HG03521 (cell line): Measurements from ENCODE around the gene NPM1.

Source experiments
- ATAC-seq: cut with Tn5 transposase; IDR thresholded peaks from one replicate; pipeline ENCODE4 v1.9.1; 2021; ENCODE audit warnings: mild to moderate bottlenecking, moderate library complexity; ENCODE audit not compliant: unreplicated experiment

The NPM1 gene

DNA sequence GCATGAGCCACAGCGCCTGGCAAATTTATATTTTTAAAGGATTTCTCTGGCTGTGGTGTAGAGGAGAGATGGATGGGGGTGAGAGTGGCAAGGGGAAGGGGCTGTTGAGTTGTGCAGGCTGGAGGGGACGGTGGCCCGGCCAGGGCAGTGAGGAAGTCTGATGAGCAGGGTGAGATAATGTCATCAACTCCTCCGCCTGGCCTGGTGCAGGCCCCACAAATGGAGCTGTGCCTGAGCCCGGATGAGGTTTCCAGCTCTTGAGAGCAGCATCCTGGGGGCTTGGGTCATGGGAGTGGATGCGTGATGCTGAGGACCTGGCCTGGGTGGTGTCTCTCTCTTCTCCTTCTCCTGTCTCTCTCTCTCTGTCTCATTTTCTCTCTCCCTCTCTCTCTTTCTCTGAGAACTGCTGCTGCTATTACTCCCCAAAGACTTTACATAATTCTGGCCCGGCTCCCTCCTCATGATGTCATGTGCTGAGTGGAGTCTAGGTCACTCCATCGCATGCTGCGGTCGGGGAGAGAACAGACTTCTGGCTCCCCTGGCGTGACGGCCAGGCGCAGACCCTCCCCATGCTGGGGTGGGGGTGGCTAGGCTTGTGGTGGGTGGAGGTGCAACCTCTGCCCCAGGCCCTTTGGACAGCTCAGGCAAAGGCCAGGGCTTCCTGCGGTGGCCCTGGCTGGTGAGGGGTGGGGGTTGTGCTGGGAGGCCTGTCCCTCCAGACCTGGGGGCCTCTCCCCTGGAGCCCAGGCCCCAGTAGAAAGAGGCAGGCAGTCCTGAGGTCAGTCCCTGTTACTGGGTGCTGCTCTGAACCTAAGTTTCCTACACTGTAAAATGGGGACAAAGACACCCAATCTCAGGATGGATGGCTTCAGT, 58.2 kb downstream of the NPM1 start:
- ATAC-seq, result no peak

DNA sequence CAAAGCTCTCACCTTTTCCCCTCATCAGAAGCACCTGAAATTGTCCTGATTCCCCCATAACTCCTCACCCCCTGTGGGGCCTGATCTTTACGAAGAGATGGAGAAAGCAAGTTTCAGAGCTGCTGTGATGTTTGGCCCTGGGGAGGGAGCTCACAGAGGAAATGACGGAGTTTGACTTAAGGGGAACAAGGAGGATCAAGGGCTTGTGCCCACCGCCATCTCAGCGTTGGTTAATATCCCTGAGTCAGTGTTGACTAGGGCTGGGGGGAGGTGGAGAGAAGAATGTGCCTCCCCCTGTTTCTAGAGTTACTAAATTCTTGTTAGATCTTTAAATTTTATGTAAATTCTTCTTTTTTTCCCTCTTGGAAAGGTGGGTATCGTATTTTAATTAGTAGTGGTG, 59.6 kb downstream of the NPM1 start:
- ATAC-seq, result no peak

DNA sequence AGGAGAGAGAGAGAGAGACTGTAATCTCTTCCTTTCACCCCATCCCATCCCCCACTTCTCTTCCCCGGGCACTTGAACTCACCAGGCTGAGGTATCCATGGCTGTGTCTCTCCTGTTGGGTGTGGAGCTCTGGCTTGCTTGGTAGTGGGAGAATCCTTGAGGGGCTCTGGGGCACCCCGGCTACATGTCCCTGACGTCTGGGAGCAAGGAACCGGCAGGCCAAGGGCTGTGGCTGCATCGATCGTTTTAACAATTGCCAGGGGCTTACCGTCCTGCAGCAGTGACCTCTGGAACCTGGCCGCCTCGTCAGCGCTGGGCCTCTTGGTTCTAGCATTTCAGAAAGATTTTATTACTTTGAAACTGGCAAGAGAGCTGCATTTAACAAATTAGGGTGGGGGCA, 61.8 kb downstream of the NPM1 start:
- no peak for ATAC-seq

DNA sequence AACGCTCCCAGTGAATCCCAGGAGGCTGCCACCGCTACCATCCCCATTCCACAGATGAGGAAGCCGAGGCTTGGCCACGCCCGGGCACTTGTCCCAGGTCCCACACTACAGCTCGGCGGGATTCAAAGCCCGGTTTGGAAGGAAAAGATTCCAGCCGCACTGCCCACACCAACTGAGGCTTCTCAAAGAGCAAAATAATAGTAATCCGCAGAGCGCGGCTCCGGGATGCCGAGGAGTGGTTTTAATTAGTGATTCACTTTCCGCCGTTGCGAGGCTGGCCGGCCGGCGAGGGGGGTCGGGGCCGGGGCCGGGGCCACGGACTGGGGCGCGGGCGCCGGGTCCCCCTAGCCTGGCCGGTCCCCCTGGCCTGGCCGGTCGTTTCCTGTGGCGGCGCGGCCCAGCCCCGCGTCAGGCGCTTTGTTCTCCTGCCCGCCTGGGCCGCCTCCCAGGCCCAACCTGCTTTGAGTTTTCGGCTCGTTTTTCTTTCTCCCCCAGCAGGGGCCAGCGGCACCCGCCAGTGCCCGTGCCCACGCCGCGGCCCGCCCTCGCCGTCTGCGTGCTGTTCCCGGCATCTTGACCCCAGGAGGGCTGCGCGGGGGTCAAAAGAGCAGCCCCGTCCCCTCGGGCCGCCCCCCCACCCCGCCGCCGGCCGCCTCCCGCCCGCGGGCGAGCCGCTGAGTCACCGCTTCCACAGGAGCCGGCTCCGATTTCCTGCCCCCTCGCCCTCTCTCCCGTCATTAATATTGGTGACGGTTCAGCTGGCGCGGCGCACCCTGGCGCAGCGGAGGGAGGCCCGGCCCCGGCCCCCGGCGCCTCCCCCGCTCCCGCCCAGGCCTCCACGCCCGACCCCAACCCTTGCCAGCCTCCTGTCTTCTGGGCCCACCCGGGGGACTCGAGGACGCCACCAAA, 63.0 kb downstream of the NPM1 start:
- ATAC-seq, result no peak

DNA sequence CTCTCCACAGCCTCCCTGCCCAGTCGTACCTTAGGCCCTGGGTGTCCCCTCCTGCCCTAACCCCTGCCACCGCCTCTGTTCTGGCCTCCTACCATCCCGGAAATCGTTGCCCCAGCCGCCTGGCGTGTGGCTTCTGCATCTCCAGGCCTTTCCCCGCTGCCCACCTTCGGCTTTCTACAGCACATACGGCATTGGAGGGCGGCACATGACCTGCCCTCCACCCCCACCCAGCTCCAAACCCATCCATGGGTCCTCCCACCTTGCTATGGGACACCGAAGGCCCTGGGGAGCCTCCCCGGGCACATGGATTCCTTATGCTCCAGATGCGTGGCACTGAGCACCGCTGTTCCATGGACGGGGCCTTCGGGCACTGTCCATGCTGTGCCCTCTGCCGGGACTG, 63.8 kb downstream of the NPM1 start:
- ATAC-seq, result no peak

DNA sequence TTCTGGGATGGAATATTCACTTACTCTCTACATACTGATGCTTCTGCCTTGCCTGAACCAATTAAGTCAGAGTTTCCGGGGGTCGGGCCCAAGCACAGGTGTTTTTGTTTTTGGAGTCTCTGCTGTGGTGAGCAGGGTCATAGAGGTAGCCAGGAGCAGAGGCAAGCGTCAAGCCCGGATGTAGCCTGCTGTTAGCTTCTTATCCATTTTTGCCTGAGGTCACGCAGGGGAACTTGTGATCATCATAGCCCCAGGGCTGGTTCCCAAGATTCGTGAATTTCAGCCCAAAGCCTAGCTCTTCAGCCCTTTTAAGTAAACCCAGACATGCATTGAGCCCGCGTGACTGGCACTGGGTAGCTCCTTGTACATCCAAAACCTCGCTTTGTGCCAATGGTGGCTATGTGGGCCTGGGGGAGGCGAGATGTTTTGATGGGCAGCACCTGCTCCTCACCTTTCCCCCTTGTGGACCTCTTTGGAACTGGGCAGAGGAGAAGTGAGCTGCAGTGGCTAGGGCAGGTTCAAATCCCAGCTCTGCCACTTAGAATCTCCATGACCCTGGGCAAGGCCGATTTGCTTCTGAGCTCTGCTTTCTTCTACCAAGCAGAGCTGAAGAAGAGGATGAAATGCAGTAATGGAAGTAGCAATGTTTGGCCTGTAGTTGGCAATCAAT, 65.5 kb downstream of the NPM1 start:
- no peak for ATAC-seq

DNA sequence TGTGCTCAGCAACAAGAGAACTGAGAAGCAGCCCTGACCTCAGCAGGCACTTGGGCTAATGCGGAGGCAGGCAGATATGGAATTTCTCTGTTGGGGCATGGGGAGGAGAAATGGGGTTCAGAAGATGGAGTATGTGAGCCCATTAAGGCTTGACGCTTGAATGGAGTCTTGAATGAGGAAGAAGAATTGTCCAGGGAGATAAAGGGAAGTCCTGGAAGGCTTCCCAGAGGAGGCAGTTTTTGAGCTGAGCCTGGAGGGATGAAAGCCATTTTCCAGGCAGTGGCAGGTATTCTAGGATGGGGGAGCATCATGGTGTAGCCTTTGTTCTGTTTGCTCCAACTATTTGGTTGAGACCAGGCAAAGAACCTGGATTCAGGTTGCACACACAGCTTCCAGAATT, 66.3 kb downstream of the NPM1 start:
- no peak for ATAC-seq

DNA sequence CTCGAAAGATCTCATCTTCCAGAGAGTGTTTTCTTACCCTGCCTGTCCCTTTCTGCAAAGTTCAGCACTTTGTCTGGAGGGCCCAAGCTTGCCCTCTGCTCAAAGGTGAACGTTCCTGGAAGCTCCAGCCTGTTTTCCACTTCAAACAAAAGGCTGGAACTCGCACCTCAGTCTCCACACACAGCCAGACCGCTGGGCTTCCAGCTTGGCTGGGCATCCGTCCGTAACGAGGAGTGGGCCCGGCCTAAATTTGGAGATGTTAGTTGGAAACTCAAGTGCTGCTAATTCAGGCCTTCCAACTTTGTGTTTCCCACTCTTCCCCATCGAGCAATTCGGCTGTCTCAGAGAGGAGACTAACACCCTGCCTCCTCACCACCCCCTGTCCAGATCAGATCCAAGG, 66.9 kb downstream of the NPM1 start:
- ATAC-seq, result no peak

DNA sequence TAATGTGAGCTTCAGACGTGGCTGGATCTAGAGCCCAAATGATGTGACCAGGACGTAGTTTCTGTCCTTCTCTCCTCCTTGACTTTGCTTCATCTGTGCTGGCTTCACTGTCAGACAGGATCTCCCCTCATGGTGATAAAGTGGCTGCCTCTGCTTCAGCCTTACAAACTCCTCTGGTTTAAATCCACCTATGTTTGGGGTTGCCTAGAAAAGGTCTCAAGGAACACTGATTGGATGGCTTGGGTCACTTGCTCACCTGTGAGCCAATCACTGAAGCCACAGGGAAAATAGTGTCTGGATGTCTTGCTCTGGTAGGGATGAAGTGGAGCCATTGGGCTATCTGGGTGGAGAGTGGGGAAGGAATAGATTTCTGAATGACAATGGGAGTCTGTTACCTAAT, 67.9 kb downstream of the NPM1 start:
- ATAC-seq, result no peak

DNA sequence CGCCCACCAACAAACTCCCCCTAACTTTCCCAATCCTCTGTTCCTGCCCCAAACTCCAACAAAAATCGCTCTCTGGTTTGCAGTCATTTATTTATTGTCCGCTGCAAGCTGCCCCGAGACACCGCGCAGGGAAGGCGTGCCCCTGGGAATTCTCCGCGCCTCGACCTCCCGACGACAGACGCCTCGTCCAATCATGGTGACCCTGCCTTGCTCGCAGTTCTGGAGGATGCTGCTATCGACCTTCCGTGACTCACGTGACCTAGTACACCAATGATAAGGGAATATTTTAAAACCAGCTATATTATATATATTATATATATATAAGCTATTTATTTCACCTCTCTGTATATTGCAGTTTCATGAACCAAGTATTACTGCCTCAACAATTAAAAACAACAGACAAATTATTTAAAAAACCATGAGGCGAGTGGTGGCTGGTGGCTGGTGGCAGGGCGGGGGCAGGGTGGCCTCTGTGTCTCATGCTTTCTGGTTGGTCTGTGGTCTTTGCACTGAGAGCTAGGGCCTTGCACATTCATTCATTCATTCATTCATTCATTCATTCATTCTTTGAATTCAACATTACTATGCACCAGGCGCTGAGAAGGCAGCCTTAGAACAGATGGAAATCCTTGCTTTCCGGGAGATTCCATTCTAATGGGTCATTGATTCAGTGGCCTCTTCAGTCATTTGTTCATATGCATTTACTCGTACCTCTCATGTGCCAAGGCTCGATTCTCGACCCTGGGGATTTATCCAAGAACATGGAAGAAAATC, 69.7 kb downstream of the NPM1 start:
- no peak for ATAC-seq

DNA sequence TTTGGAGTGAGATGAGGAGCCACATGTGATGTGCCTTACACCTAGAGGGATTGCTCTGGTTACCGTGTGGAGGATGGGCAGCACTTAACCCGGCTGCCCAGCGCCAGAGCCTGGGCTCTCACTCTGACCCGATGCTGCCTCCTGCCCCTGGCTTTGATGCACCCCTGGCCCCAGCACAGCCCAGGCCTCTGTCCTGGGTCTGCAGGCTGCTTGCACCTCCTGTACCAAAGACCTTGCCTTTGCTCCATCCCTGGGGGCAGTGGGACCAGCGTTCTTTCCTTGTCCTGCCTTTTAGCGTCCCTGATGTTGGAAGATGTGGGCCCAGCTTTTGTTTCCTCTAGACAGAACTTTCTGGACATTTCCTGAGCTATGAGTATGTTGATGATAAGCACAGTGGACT, 72.2 kb downstream of the NPM1 start:
- no peak for ATAC-seq
